Esophagus squamous epithelium (tissue), 5 donors: ENCODE data around the gene FAM83E. TPM values are rescaled to one million over a fixed set of nuclear protein-coding genes. Genes with fewer than 3 reads are reported as not detected.

ENCODE experiments used
- DNase-seq: peaks from one replicate; lab custom pipeline; 2025; lab: John Stamatoyannopoulos, UW
- H3K27ac ChIP-seq, 4 donors: fragments of 200-600 bp; sonication (generic); one replicate each; pipeline ENCODE4 v1.5.1; 2016 to 2019; ENCODE audit warnings: mild to moderate bottlenecking in 1 of 4
- H3K27me3 ChIP-seq, 4 donors: fragments of 200-600 bp; sonication (generic); 1 replicate in 3 of 4; 2 replicates in 1 of 4; pipeline versions ENCODE4 v1.5.1 to v1.6.0; 2017 to 2021; ENCODE audit warnings: antibody characterized with exemption in 1 of 4
- H3K36me3 ChIP-seq, 3 donors: fragments of 200-600 bp; sonication (generic); one replicate each; pipeline ENCODE4 v1.5.1; 2016 to 2019
- H3K4me1 ChIP-seq, 3 donors: fragments of 200-600 bp; sonication (generic); one replicate each; pipeline ENCODE4 v1.5.1; 2017 to 2019
- H3K4me3 ChIP-seq, 4 donors: fragments of 200-600 bp; sonication (generic); 1 replicate in 3 of 4; 2 replicates in 1 of 4; pipeline ENCODE4 v1.5.1; 2016 to 2019; ENCODE audit warnings: mild to moderate bottlenecking in 2 of 4, moderate library complexity in 1 of 4
- H3K9me3 ChIP-seq, 3 donors: fragments of 200-600 bp; sonication (generic); one replicate each; pipeline ENCODE4 v1.5.1; 2016 to 2019
- POLR2A ChIP-seq, 4 donors: fragments of 450-650 bp; IDR thresholded peaks; one replicate each; pipeline ENCODE4 v1.6.1; 2017; ENCODE audit warnings: antibody characterized with exemption in 4 of 4, mild to moderate bottlenecking in 4 of 4, moderate library complexity in 3 of 4
- WGBS, 2 donors: methylation state at CpG; one replicate each; pipeline ENCODE4 v1.1.5; 2018; 5-methylcytosine and 5-hydroxymethylcytosine counted together
- intact Hi-C: fragments of 100-400 bp; cut with DNase I; formaldehyde crosslinking; loops from one replicate; pipeline ENCODE4 v1.15.0; 2022
- total RNA-seq, 4 donors: library from RNA; depleted of rRNA; stranded (reverse); fragments of >200 nt; gene quantifications; one replicate each; pipeline ENCODE4 v1.1.0, GENCODE V29; 2016
- TF ChIP-seq, protein P1 (sequence below), 6 experiments: fragments of 450-650 bp in 4 of 6; fragments of 200-600 bp in 2 of 6; sonication (generic) in 2 of 6; IDR thresholded peaks; one replicate each; pipeline ENCODE4 v1.5.1; 2016 to 2019; ENCODE audit warnings: antibody characterized with exemption in 6 of 6, mild to moderate bottlenecking in 4 of 6, moderate library complexity in 4 of 6
- donor health status: DM: yes; HTN: yes; CAD: no.

FAM83E gene
- total RNA-seq, 4 donors from 2014 or later, result 3.1 to 12.3 (median 8.6) TPM

- intact Hi-C loops, result no loop called here
- TF ChIP-seq, protein P1, sequence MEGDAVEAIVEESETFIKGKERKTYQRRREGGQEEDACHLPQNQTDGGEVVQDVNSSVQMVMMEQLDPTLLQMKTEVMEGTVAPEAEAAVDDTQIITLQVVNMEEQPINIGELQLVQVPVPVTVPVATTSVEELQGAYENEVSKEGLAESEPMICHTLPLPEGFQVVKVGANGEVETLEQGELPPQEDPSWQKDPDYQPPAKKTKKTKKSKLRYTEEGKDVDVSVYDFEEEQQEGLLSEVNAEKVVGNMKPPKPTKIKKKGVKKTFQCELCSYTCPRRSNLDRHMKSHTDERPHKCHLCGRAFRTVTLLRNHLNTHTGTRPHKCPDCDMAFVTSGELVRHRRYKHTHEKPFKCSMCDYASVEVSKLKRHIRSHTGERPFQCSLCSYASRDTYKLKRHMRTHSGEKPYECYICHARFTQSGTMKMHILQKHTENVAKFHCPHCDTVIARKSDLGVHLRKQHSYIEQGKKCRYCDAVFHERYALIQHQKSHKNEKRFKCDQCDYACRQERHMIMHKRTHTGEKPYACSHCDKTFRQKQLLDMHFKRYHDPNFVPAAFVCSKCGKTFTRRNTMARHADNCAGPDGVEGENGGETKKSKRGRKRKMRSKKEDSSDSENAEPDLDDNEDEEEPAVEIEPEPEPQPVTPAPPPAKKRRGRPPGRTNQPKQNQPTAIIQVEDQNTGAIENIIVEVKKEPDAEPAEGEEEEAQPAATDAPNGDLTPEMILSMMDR (IDR thresholded peaks at IDR 0.05), result no peak
- TF ChIP-seq POLR2A (IDR thresholded peaks at IDR 0.05), result no peak
- H3K27me3 ChIP-seq, result no peaks in the 10 kb centered on the region
- 71 to 81% methylated on average over 5 to 7 of the region's 16 CpGs for WGBS, 2 donors
- H3K4me1 ChIP-seq, result peaks cover 32 to 64% (median 36%) of the 10 kb centered on the region in 3 donors
- DNase-seq, result no peak
- H3K27ac ChIP-seq, result peak overlapping the region; percentile 91 to 96 (median 94)
- H3K4me3 ChIP-seq, result peak overlapping the region in 3 of 4 donors; percentile 1 to 96 (median 75)
- H3K9me3 ChIP-seq, result no peaks in the 10 kb centered on the region
- peaks cover 17 to 32% (median 24%) of the 10 kb centered on the region in 3 donors for H3K36me3 ChIP-seq
Measured at GRCh38 chr19:48616041-48616436, 1.2 kb upstream of the FAM83E start.

GRCh38 chr19:48615231-48616040 is 560 bp upstream of the FAM83E start:
- no peak for DNase-seq
- Histone ChIP-seq H3K27ac (peak overlapping the region; percentile 91 to 96 (median 94)), H3K27me3 (no peaks in the 10 kb centered on the region), H3K4me3 (peak overlapping the region in 2 of 4 donors; percentile 1 to 32), H3K9me3 (no peaks in the 10 kb centered on the region), H3K36me3 (peaks cover 17 to 32% (median 24%) of the 10 kb centered on the region in 3 donors), H3K4me1 (peaks cover 32 to 58% (median 36%) of the 10 kb centered on the region in 3 donors)
- intact Hi-C loops, result no loop called here
- WGBS, 2 donors, result 53 to 65% methylated on average over 17 to 19 of the region's 19 CpGs
- TF ChIP-seq POLR2A (IDR thresholded peaks at IDR 0.05), result no peak
- TF ChIP-seq, protein P1 (IDR thresholded peaks at IDR 0.05), result no peak

GRCh38 chr19:48613852-48614435 is 932 bp downstream of the FAM83E start:
- H3K4me1 ChIP-seq, result peaks cover 25 to 48% (median 32%) of the 10 kb centered on the region in 3 donors
- intact Hi-C loops, result no loop called here
- H3K27ac ChIP-seq, result peak overlapping the region; percentile 91 to 96 (median 94)
- WGBS, 2 donors, result 60 to 75% methylated on average over 6 to 12 of the region's 13 CpGs
- peak overlapping the region; percentile 14 to 54 (median 29) for H3K4me3 ChIP-seq
- DNase-seq, result no peak
- TF ChIP-seq POLR2A (IDR thresholded peaks at IDR 0.05), result no peak
- TF ChIP-seq, protein P1 (IDR thresholded peaks at IDR 0.05), result no peak
- H3K27me3 ChIP-seq, result no peaks in the 10 kb centered on the region
- no peaks in the 10 kb centered on the region for H3K9me3 ChIP-seq
- H3K36me3 ChIP-seq, result peaks cover 17 to 32% (median 24%) of the 10 kb centered on the region in 3 donors

- H3K27me3 ChIP-seq, result no peaks in the 10 kb centered on the region
- WGBS, 2 donors, result 73 to 81% methylated on average over 8 to 11 of the region's 39 CpGs
- DNase-seq, result no peak
- peak overlapping the region in 1 of 4 donors; percentile 54 for H3K4me3 ChIP-seq
- peaks cover 23 to 49% (median 31%) of the 10 kb centered on the region in 3 donors for H3K4me1 ChIP-seq
- intact Hi-C loops, result no loop called here
- H3K9me3 ChIP-seq, result no peaks in the 10 kb centered on the region
- no peak for TF ChIP-seq POLR2A (IDR thresholded peaks at IDR 0.05)
- TF ChIP-seq, protein P1 (IDR thresholded peaks at IDR 0.05), result no peak
- peak overlapping the region in 3 of 4 donors; percentile 93 to 96 (median 96) for H3K27ac ChIP-seq
- H3K36me3 ChIP-seq, result peaks cover 17 to 32% (median 24%) of the 10 kb centered on the region in 3 donors
Measured at GRCh38 chr19:48613024-48613851, 1.6 kb downstream of the FAM83E start.
